ENCODE data around the gene ENO4. TPM values are rescaled to one million over a fixed set of nuclear protein-coding genes. Genes with fewer than 3 reads are reported as not detected.

Gene ENO4, protein sequence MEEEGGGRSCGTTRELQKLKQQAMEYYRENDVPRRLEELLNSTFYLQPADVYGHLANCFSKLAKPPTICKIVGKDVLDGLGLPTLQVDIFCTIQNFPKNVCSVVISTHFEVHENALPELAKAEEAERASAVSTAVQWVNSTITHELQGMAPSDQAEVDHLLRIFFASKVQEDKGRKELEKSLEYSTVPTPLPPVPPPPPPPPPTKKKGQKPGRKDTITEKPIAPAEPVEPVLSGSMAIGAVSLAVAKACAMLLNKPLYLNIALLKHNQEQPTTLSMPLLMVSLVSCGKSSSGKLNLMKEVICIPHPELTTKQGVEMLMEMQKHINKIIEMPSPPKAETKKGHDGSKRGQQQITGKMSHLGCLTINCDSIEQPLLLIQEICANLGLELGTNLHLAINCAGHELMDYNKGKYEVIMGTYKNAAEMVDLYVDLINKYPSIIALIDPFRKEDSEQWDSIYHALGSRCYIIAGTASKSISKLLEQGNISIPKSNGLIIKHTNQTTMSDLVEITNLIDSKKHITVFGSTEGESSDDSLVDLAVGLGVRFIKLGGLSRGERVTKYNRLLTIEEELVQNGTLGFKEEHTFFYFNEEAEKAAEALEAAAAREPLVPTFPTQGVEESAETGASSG
- 0.50 and 0.76 TPM in 2 replicates for polyA plus RNA-seq

DNA sequence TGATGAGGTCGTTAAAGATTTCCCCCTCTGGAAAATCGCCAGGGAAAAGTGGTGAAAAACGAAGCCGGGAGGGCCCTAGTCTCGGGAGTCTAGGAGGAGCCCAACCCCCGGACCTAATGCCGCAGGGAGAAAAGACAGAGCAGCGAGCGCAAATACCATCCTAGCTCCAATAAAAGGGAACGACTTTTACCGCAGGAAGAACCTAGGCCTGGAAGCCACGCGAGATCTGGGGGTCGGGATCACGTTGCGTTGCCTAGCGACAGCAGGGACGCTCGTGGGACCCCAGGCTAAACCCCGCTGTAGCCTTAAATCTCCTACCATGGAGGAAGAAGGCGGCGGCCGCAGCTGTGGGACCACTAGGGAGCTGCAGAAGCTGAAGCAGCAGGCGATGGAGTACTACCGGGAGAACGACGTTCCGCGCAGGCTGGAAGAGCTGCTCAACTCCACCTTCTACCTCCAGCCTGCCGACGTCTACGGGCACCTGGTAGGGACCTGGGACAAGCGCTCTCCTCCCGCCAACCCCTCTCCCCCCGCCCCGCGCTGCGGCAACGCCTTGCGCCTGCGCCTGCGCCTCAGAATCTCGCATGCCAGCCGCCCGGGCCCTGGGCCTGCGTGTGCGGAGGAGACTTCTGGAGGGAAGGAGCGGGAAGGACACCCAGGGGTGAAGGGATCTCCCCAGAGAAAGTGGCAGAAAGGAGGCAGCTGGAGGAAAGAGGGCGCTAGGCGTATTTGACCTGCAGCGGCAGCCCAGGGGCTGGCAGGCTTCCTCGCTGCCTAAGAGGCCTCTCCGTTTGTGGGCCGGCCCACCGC, at the start of gene ENO4:
Gene ENO4, plus strand, starts transcription at position 252 of the 810 bp plus-strand sequence. Its CDS starts 68 bp downstream, at position 320.

Other genes with a start within 250 kb of the ENO4 start
- not detected in 2 replicates for gene PNLIPRP2, start 228.5 kb upstream of the ENO4 start, polyA plus RNA-seq
- 58.0 and 62.9 TPM in 2 replicates for gene HSPA12A, start 106.9 kb upstream of the ENO4 start, polyA plus RNA-seq
- 55.0 and 70.4 TPM in 2 replicates for gene SHTN1, start 155.7 kb downstream of the ENO4 start, polyA plus RNA-seq

Measured in Purkinje cell (primary cell).